GF-D8 (cell line): ENCODE measurements around the gene ZNF280A.
"Not testable (repeated sequence)": the region's sequence is repeated elsewhere in the genome, so short reads cannot be mapped to it uniquely, and the experiment has no call there.

Experiments
- DNase-seq: peaks from one replicate; lab custom pipeline; 2025; lab: John Stamatoyannopoulos, UW

Gene ZNF280A

DNA sequence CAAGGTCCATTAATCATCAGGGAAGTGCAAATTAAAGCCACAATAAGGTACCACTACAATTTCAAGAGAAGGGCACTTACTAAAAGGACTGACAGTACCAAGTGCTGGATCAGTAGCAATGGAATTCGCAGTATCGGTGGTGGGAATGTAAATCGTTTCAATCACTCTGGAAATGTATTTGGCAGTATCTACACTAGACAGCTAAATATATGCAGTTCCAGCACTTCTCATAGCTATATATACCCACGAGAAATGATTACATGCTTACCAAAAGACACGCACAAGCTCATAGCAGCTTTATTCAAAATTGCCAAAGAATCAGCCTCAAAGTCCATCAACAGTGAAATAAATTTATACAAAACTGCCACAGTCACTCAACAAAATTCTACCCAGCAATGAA is 7.1 kb downstream of the ZNF280A start:
- DNase-seq: no peak

DNA sequence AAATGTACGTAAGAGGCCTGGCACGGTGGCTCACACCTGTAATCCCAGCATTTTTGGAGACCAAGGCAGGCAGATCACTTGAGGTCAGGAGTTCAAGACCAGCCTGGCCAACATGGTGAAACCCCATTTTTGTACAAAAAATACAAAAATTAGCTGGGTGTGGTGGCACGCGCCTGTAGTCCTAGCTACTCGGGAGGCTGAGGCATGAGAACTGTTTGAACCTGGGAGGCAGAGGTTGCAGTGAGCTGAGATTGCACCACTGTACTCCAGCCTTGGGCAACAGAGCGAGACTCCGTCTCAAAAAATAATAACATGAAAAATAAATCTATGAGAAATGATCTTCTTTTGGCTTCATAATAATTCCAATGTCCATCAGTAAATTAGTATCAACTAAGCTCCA is 9.2 kb downstream of the ZNF280A start:
- DNase-seq: not testable (repeated sequence)

- not testable (repeated sequence) for DNase-seq
Measured at GRCh38 chr22:22509912-22510311, 10.2 kb downstream of the ZNF280A start.

DNA sequence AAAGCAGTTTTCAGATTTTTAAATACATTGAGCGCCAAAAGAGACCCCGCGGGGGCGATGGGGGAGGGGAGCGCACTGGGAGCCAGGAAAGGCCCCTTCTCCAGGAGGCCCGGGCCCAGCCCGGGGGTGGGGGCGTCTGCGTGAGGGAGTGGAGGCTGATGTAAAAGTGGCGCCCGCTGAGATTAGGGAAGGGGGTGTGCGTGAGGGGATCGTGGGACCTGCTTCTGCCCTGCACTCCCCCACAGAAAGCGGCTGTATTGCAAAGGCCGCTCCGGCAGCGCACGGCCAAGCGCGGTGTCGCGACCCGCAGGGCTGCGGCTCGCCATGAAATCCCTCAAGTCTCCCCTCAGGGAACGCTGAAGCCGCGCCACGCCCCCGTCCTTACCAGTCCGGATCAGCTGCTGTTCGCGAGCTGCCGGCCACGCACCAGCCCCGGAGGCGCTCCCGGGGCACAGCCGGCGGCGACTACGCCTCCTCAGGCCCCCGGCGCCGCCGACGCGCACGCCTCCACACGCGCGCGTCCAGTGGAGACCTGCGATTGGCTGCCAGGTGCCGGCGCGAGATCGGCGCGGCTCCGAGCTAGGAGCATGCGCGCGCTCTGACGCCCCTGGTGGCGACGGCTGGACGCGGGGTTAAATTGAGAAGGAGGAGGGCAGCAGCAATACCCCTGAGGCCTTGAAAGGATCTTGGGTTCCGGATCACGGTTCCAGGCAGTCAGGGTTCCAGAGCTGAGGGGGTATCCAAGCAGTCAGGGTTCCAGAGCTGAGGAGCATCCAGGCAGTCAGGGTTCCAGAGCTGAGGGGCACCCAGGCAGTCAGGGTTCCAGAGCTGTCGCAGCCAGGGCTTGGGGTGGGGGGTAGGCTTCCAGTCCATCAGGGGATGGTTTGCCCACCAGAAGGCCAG is 11.5 kb downstream of the ZNF280A start, which contains the start of gene ZNF280B:
ZNF280B (minus strand) TSS at position 469 of the 903 bp plus-strand sequence. CDS start 19,344 bp downstream, outside the sequence.
- peak; percentile 64 for DNase-seq

- DNase-seq: no peak
Measured at GRCh38 chr22:22507743-22508273, 12.3 kb downstream of the ZNF280A start.

DNA sequence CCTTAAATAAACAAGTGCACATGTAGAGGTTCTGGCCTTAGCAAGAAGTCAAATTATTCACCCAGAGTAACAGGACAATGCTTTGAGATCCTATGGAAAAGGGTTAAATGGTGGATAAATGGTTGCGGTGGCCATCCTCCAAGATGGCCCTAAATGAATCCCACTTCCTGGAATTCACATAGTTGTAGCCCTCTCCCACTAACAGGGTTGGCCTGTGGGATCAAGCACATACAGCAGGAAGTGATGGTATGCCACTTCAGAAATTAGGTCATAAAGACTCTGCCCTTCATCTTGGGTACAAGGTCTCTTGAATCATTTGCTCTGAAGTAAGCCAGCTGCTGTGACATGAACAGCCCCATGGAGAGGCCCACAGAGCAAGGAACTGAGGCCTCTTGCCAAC is 13.3 kb downstream of the ZNF280A start:
- DNase-seq: no peak

DNA sequence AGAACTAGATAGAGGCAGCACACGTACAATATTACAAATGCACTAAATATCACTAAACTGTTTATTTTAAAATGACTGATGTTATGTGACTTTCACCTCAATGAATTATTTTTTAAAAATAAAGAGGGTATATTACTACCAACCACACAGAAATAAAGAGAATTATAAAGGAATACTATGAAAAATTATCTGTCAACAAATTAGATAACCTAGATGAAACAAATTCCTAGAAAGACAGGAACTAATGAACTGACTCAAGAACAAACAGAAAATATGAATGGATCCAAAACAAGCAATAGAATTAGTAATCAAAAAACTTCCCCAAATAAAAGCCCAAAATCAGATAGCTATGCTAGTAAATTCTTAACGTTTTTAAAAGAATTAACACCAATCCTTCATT is 21.8 kb downstream of the ZNF280A start:
- DNase-seq: no peak

DNA sequence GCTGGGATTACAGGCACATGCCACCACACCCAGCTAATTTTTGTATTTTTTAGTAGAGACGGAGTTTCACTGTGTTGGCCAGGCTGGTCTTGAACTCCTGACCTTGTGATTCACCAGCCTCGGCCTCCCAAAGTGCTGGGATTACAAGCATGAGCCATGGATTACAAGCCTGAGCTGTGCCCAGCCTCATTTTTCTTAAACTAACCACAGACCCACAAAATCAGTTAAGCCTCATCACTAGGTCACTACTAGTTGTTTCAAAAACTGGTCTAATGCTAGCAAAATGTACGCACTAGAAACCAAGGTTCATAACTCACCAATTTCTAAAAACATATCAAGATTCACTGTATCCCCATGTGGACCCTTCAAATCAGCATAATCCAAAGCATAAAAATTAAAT is 28.5 kb downstream of the ZNF280A start:
- DNase-seq: not testable (repeated sequence)

DNA sequence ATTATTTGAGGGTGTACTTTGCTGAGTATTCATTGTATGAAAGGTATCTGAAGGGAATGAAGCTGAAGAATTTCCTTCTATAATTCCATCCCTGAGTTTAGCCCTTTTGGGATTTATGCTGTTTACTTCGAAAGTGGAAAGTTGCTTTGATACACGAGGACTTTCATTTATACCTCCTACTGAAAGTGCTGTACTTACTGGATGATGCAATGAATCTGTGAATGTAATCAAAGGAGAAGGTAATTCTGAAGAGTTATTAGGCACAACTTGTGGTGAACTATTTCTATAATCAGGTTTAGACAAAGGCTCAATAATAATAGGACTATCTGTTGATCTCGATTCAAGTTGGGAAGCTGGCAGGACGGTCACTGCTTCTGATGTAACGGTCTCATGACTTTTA is 31.3 kb downstream of the ZNF280A start:
- no peak for DNase-seq

- no peak for DNase-seq
Measured at GRCh38 chr22:22487869-22488597, 32.0 kb downstream of the ZNF280A start.

- DNase-seq: no peak
Measured at GRCh38 chr22:22487059-22487458, 33.0 kb downstream of the ZNF280A start.

- no peak for DNase-seq
Measured at GRCh38 chr22:22486132-22486899, 33.8 kb downstream of the ZNF280A start.

DNA sequence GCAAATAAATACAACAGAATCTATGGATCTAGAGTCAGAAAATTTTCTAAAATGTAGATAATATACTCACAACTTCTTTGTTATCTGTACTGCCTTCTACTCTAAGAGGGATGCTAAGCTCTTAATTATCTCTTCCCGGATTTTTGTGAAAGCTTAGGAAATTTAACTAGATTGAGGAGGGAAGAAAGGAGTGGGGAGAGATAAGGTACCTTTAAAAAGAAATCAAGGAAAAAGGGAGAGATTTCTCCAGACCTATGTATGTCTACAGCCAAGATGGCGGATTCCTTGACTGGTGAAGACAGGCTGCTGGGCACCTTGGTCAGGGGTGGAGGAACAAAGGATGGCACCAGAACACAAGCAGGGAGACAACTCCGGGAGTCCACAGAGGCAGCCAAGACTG is 34.5 kb downstream of the ZNF280A start:
- no peak for DNase-seq

GRCh38 chr22:22484023-22484422 is 36.0 kb downstream of the ZNF280A start:
- no peak for DNase-seq

GRCh38 chr22:22480940-22481339 is 39.1 kb downstream of the ZNF280A start:
- no peak for DNase-seq

- DNase-seq: no peak
Measured at GRCh38 chr22:22479999-22480532, 40.0 kb downstream of the ZNF280A start.

DNA sequence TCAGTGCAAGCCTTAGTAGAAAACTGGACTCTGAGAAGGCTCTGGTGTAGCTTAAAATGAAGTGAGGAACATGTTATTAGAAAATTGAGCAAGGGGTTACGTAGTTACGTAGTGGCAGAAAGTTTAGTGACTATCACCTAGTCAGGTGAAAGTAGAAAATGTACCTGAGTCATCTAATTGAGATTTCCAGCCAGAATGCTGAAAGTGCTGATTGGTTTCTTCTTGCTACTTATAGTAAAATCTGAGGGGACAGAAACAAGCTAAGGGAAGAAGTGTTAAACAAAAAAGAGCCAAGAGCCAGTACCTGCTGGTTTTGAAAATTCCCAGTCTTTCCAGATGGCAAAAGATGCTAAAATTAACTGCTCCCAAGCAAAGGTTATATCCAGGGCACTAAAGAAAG is 41.0 kb downstream of the ZNF280A start:
- no peak for DNase-seq

DNA sequence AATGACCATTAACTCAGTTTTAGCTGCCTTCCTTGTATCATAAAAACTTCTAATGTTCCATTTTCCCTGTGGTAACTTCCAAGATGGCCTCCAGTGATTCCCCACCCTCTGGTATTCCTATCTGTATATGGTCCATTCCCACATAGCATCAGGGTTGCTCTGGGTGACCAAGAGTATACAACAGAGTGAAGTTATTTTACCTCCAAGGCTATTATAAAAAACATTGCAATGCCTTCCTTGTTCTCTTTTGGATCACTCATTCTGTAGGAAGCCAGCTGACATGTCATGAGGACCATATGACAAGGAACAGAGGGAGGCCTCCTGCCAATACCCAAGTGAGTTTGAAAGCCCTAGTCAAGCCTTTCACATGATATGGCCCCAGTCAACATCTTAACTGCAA is 41.6 kb downstream of the ZNF280A start:
- no peak for DNase-seq

DNA sequence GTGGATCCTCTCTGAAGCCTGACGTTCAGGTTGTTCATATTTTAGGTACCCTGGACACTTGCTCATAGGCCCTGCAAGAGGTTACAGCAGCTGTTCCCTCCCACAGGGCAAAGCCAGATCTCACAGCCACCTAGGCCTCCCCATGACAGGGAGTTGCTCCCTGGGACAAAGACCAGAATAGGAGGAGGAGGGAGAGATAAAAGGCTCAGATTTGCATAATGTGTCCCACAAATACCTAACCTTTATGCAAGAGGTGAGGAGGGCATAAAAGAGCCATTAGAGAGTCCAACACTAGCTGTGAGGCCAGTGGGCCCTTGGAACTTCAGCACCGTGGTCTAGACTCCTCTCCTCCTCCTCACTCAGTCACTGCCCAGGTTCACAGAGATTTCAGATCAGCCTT is 45.3 kb downstream of the ZNF280A start:
- no peak for DNase-seq

GRCh38 chr22:22471104-22471503 is 49.0 kb downstream of the ZNF280A start:
- DNase-seq: not testable (repeated sequence)

GRCh38 chr22:22469527-22469926 is 50.5 kb downstream of the ZNF280A start:
- DNase-seq: no peak
